Nephron (organoid): ENCODE measurements around the gene WDR26.
"Not testable (repeated sequence)": the region's sequence is repeated elsewhere in the genome, so short reads cannot be mapped to it uniquely, and the experiment has no call there.

Source experiments
- H3K27ac Mint-ChIP-seq, 3 experiments: 2 replicates each; pipeline ENCODE4 v1.8.0; 2020; ENCODE audit warnings: mixed read lengths in 3 of 3, mild to moderate bottlenecking in 2 of 3, moderate library complexity in 1 of 3
- H3K27me3 Mint-ChIP-seq: 2 replicates; pipeline ENCODE4 v1.8.0; 2021; ENCODE audit warnings: low read depth, mild to moderate bottlenecking, moderate library complexity, mixed read lengths
- H3K36me3 Mint-ChIP-seq: 2 replicates; pipeline ENCODE4 v1.8.0; 2020; ENCODE audit warnings: low read depth, mixed read lengths
- H3K4me1 Mint-ChIP-seq: 2 replicates; pipeline ENCODE4 v1.8.0; 2020; ENCODE audit warnings: mixed read lengths
- H3K4me3 Mint-ChIP-seq, 3 experiments: 2 replicates each; pipeline ENCODE4 v1.8.0; 2020; ENCODE audit warnings: mild to moderate bottlenecking in 3 of 3, mixed read lengths in 3 of 3, moderate library complexity in 2 of 3
- H3K9me3 Mint-ChIP-seq: 2 replicates; pipeline ENCODE4 v1.8.0; 2020; ENCODE audit warnings: mixed read lengths
- CTCF ChIP-seq, 3 experiments: fragments of 200-600 bp; sonication (generic); IDR thresholded peaks; one replicate each; pipeline ENCODE4 v1.5.0; 2021; ENCODE audit warnings: antibody characterized with exemption in 3 of 3; ENCODE audit not compliant: unreplicated experiment in 3 of 3

The WDR26 gene

DNA sequence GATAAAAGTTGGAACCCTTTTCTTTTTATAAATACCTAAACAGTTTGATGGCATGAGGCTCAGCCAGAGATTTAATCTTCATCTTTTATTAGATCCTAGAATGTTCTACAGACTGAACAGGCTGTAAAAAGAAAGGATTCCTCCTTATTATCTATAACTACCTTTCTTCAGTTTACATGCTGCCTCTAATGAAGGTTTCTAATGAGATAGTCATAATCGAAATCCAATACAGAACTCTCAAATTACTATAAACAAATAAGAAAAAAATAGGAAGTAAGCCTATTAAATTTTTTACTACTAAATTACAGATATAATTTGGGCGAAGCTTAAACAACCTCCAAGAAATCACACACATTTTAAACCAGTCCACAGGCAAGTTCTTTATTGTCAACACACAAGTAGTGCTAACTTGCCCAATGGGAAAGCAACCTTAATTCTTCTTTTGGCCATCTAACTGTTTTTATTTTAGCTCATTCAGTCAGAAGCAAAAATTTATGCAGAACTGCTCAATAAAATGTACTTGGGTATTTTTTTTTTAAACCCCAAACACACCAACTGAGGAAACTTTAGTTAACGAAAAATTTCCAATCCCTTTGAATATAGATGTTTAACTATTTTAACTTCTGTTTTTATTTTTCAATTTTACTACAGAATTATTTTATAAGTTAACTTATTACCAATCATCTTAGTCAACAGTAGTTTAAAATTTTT is 4.8 kb downstream of the WDR26 start:
- no peaks in the 10 kb centered on the region for H3K27me3 Mint-ChIP-seq
- no peak for TF ChIP-seq CTCF (IDR thresholded peaks at IDR 0.05; ENCODE audit: unreplicated experiment in 3 of 3)
- H3K27ac Mint-ChIP-seq = no peak overlapping the region
- peaks cover 45% of the 10 kb centered on the region for H3K36me3 Mint-ChIP-seq
- no peaks in the 10 kb centered on the region for H3K9me3 Mint-ChIP-seq
- H3K4me1 Mint-ChIP-seq = peaks cover 29% of the 10 kb centered on the region
- H3K4me3 Mint-ChIP-seq = no peak overlapping the region

GRCh38 chr1:224428713-224429112 is 5.9 kb downstream of the WDR26 start:
- not testable (repeated sequence) for H3K4me3 Mint-ChIP-seq, H3K9me3 Mint-ChIP-seq, H3K27ac Mint-ChIP-seq, H3K27me3 Mint-ChIP-seq
- Mint-ChIP-seq H3K4me1 (peaks cover 29% of the 10 kb centered on the region), H3K36me3 (peaks cover 55% of the 10 kb centered on the region)

DNA sequence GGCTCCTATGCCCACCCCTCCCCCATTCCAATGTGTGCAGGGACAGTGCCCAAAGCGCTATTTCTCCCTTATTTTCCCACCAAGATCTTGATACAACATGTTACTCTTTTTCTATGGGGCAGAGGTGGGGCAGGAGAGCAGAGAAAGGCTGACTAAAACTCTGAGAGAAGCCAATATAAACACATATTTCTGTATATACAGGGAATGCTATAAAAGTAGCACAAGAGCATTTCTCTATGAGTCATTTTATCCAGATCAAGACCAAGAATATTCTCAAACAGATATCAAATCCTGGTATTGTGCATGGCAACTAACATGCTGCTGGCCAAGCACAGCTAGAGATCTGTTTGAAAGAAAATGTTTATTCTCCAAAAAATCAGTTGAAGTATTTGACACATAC is 7.3 kb downstream of the WDR26 start:
- H3K27ac Mint-ChIP-seq = peak overlapping the region in 1 of 3 experiments; percentile 46
- H3K4me1 Mint-ChIP-seq = peaks cover 19% of the 10 kb centered on the region
- no peaks in the 10 kb centered on the region for H3K27me3 Mint-ChIP-seq
- no peaks in the 10 kb centered on the region for H3K9me3 Mint-ChIP-seq
- no peak for TF ChIP-seq CTCF (IDR thresholded peaks at IDR 0.05; ENCODE audit: unreplicated experiment in 3 of 3)
- H3K4me3 Mint-ChIP-seq = no peak overlapping the region
- peaks cover 67% of the 10 kb centered on the region for H3K36me3 Mint-ChIP-seq

- H3K36me3 Mint-ChIP-seq = peaks cover 72% of the 10 kb centered on the region
- H3K27me3 Mint-ChIP-seq, H3K4me3 Mint-ChIP-seq, H3K27ac Mint-ChIP-seq, H3K9me3 Mint-ChIP-seq: not testable (repeated sequence)
- peaks cover 14% of the 10 kb centered on the region for H3K4me1 Mint-ChIP-seq
These were observed 7.7 kb downstream of the WDR26 start for GRCh38 chr1:224426869-224427268.

DNA sequence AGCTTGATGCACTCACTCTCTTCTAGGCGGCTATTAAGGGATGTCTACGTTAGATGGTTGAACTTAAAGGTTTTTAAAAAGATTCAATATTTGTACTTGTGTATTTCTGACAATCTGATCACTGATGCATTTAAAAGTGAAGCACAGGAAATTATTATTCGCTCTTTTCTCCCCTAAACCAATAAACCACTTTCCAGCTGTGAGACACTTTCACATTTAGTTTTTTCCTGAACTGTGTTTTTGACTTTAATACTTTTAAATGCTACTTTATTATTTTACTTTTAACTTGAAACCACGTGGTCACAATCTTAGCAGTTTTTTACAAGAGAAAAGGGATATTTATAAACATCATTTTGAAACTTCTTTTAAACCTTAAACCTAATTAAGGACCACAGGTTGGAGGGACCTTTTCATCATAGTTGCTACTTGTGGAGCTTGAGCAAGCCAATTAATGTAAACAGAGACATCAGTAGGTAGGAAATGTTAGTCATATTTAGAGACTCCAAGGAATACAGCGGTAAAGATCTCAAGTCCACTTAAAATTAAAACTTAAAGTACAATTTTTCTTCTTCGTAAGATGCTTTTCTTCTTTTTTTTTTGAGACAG is 9.2 kb downstream of the WDR26 start:
- no peak overlapping the region for H3K4me3 Mint-ChIP-seq
- peaks cover 68% of the 10 kb centered on the region for H3K36me3 Mint-ChIP-seq
- peaks cover 2% of the 10 kb centered on the region for H3K4me1 Mint-ChIP-seq
- H3K27me3 Mint-ChIP-seq = no peaks in the 10 kb centered on the region
- no peak for TF ChIP-seq CTCF (IDR thresholded peaks at IDR 0.05; ENCODE audit: unreplicated experiment in 3 of 3)
- no peak overlapping the region for H3K27ac Mint-ChIP-seq
- H3K9me3 Mint-ChIP-seq = no peaks in the 10 kb centered on the region

DNA sequence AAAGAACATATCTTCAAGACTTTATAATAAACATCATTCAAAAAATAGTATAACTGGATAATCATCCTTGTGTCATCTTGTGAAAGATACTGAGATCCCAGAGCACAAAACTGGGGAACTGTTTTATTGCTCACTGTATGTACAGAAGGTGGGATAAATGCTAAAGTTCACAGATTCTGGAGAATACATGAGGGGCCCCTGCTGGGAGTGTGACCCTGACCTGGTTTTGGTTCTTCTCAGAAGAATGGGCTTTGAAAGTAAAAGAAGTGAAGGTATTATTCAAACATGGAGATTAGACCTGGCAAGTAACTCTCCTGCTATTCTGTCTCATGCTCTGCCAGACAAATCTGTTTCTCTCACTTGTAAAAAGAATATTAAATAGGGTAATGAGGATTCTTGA is 14.5 kb downstream of the WDR26 start:
- Mint-ChIP-seq H3K9me3 (no peaks in the 10 kb centered on the region), H3K4me3 (no peak overlapping the region), H3K36me3 (peaks cover 81% of the 10 kb centered on the region), H3K4me1 (no peaks in the 10 kb centered on the region), H3K27me3 (no peaks in the 10 kb centered on the region), H3K27ac (no peak overlapping the region)
- no peak for TF ChIP-seq CTCF (IDR thresholded peaks at IDR 0.05; ENCODE audit: unreplicated experiment in 3 of 3)

DNA sequence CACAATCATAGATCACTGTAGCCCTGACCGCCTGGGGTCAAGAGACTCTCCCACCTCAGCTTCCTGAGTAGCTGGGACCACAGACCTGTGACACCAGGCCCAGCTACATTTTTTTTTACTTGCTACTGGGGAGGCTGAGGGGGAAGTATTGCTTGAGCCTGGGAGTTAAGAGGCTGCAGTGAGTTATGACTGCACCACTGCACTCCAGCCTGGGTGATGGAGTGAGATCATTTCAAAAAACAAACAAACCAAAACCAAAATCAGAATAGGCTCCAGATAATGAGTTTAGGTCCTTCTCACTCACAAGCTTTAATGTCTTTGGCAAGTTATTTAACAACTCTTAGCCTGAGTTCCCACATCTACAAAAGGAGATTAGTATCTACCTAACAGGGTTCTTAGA is 22.8 kb downstream of the WDR26 start:
- no peaks in the 10 kb centered on the region for H3K4me1 Mint-ChIP-seq
- no peaks in the 10 kb centered on the region for H3K27me3 Mint-ChIP-seq
- H3K27ac Mint-ChIP-seq = no peak overlapping the region
- no peak for TF ChIP-seq CTCF (IDR thresholded peaks at IDR 0.05; ENCODE audit: unreplicated experiment in 3 of 3)
- H3K36me3 Mint-ChIP-seq = peaks cover 67% of the 10 kb centered on the region
- no peaks in the 10 kb centered on the region for H3K9me3 Mint-ChIP-seq
- no peak overlapping the region for H3K4me3 Mint-ChIP-seq
